ENCODE results near the gene IRF2BPL. TPM values are rescaled to one million over a fixed set of nuclear protein-coding genes. Genes with fewer than 3 reads are reported as not detected.

Gene IRF2BPL
- total and polyA plus RNA-seq, 2 donors from 2014 or later: 15.7 to 97.1 TPM

- H3K4me1 ChIP-seq (ENCODE audit: control insufficient read depth in 2 of 3, insufficient read depth in 2 of 3, low read depth in 1 of 3, low read length in 3 of 3): peaks cover 0 to 7% (median 6%) of the 10 kb centered on the region in 3 donors
- no peak overlapping the region for H3K27ac ChIP-seq (ENCODE audit: low read depth in 2 of 2, low read length in 2 of 2)
- DNase-seq (no peak), FAIRE-seq (no peak)
- intact Hi-C loops (cut with DNase I): loop anchor here (10.0 kb wide), 1 partner anchor 189 kb away; no protein-coding TSS in a partner anchor
- no peak for TF ChIP-seq CTCF (IDR thresholded peaks at IDR 0.05; ENCODE audit: borderline replicate concordance, extremely low read depth, insufficient read depth)
- H3K4me3 ChIP-seq (ENCODE audit: low read length in 3 of 3): no peak overlapping the region
- H3K9me3 ChIP-seq (ENCODE audit: control insufficient read depth in 2 of 3, insufficient read depth in 1 of 3, low read length in 3 of 3): no peaks in the 10 kb centered on the region
- H3K36me3 ChIP-seq (ENCODE audit: control insufficient read depth in 2 of 3, insufficient read depth in 3 of 3, low read length in 3 of 3): no peaks in the 10 kb centered on the region
- no peak overlapping the region for H3K9ac ChIP-seq (ENCODE audit: low read length in 3 of 3)
- H3K27me3 ChIP-seq (ENCODE audit: control insufficient read depth, insufficient read depth, low read length): no peaks in the 10 kb centered on the region
Observed at GRCh38 chr14:77063571-77064171, 35.2 kb upstream of the IRF2BPL start.

GRCh38 chr14:77062261-77062660 lies 33.8 kb upstream of the IRF2BPL start:
- no peaks in the 10 kb centered on the region for H3K36me3 ChIP-seq (ENCODE audit: control insufficient read depth in 2 of 3, insufficient read depth in 3 of 3, low read length in 3 of 3)
- H3K27me3 ChIP-seq (ENCODE audit: control insufficient read depth, insufficient read depth, low read length): no peaks in the 10 kb centered on the region
- H3K9me3 ChIP-seq (ENCODE audit: control insufficient read depth in 2 of 3, insufficient read depth in 1 of 3, low read length in 3 of 3): no peaks in the 10 kb centered on the region
- intact Hi-C loops (cut with DNase I): loop anchor here (10.0 kb wide), 1 partner anchor 187 kb away; no protein-coding TSS in a partner anchor
- H3K4me1 ChIP-seq (ENCODE audit: control insufficient read depth in 2 of 3, insufficient read depth in 2 of 3, low read depth in 1 of 3, low read length in 3 of 3): peaks cover 0 to 3% (median 2%) of the 10 kb centered on the region in 3 donors
- DNase-seq (no peak), FAIRE-seq (no peak)
- no peak overlapping the region for H3K27ac ChIP-seq (ENCODE audit: low read depth in 2 of 2, low read length in 2 of 2)
- TF ChIP-seq CTCF (IDR thresholded peaks at IDR 0.05; ENCODE audit: borderline replicate concordance, extremely low read depth, insufficient read depth): no peak
- H3K4me3 ChIP-seq (ENCODE audit: low read length in 3 of 3): no peak overlapping the region
- no peak overlapping the region for H3K9ac ChIP-seq (ENCODE audit: low read length in 3 of 3)

GRCh38 chr14:77061630-77062257 lies 33.2 kb upstream of the IRF2BPL start:
- no peak for FAIRE-seq

More at GRCh38 chr14:77061630-77062257, 33.2 kb upstream of the IRF2BPL start:
- TF ChIP-seq CTCF (IDR thresholded peaks at IDR 0.05; ENCODE audit: borderline replicate concordance, extremely low read depth, insufficient read depth): no peak
- intact Hi-C loops (cut with DNase I): loop anchor here (10.0 kb wide), 1 partner anchor 187 kb away; no protein-coding TSS in a partner anchor
- no peak overlapping the region for H3K4me3 ChIP-seq (ENCODE audit: low read length in 3 of 3)
- no peaks in the 10 kb centered on the region for H3K27me3 ChIP-seq (ENCODE audit: control insufficient read depth, insufficient read depth, low read length)
- no peaks in the 10 kb centered on the region for H3K36me3 ChIP-seq (ENCODE audit: control insufficient read depth in 2 of 3, insufficient read depth in 3 of 3, low read length in 3 of 3)
- DNase-seq: no peak
- H3K9ac ChIP-seq (ENCODE audit: low read length in 3 of 3): no peak overlapping the region
- peaks cover 0 to 3% (median 2%) of the 10 kb centered on the region in 3 donors for H3K4me1 ChIP-seq (ENCODE audit: control insufficient read depth in 2 of 3, insufficient read depth in 2 of 3, low read depth in 1 of 3, low read length in 3 of 3)
- H3K27ac ChIP-seq (ENCODE audit: low read depth in 2 of 2, low read length in 2 of 2): no peak overlapping the region
- no peaks in the 10 kb centered on the region for H3K9me3 ChIP-seq (ENCODE audit: control insufficient read depth in 2 of 3, insufficient read depth in 1 of 3, low read length in 3 of 3)

Data from kidney (tissue), 14 donors.